Stimulated activated CD4-positive, alpha-beta T cell treated with anti-CD3 and anti-CD28 coated beads, TNF-alpha, amount 100 ng/mL, for 24 hours (primary cell): Measurements from ENCODE around the gene NFATC1.

Experiments used
- DNase-seq, 3 experiments: peaks; one replicate each; pipeline ENCODE4 v3.0.0-alpha.2; 2020; ENCODE audit warnings: low read depth in 3 of 3

Gene NFATC1

DNA sequence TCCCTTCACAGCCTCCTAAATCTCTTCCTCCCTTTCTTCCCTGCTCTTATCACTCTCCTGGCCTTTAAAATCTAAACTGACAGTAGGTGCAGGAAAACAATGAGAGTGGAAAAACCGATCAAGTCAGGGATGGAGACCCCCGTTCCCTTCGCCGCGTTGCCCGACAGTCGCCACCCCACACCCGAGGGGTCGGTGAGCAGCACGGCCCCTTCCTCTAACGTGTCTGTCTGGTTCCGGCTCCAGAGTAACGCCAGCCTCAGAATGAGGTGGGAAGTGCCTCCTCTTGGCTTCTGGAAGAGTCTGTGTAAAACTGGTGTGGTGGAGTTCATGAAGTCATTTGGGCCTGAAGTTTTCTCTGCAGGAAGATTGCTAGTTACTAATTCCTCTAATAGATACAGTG is 138.6 kb downstream of the NFATC1 start:
- no peak for DNase-seq

DNA sequence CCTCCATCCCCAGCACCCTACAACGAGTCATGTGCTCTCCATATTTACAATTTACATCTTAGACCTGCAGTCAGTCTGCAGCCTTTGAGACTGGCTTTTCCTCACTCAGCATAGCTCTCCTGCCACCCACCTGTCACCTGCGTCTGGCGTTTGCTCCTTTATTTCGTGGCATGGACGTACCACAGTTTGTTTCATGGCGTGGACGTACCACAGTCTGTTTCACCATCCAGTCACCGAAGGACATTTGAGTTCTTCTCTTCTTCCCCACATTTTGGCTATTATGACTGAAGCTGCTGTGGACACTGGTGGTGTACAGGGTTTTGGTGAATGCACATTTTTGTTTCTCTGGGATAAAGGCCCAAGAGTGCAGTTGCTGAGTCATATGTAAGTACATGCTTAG is 142.0 kb downstream of the NFATC1 start:
- DNase-seq, result no peak

- no peak for DNase-seq
Observed at GRCh38 chr18:79538635-79539034, 142.9 kb downstream of the NFATC1 start.

GRCh38 chr18:79540161-79540903 is 144.6 kb downstream of the NFATC1 start:
- no peak for DNase-seq

DNA sequence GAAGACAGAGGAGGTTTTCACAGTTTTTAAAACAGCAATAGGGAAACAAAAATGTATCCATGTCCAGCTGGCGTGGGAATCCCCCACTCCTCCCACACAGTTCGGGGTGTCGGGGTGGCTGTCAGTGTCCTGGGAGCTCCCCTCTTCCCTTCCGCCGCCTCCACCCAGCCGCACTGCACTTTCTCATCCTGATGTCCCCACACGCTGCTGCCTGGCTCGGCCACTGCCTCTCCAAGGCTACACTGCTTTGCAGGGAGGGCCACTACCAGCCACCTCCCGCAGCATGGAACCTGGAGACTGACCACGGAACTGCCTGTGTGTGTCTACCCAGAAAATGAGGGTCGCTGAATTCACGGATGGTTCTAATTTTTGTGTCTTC is 145.2 kb downstream of the NFATC1 start:
- DNase-seq, result no peak

DNA sequence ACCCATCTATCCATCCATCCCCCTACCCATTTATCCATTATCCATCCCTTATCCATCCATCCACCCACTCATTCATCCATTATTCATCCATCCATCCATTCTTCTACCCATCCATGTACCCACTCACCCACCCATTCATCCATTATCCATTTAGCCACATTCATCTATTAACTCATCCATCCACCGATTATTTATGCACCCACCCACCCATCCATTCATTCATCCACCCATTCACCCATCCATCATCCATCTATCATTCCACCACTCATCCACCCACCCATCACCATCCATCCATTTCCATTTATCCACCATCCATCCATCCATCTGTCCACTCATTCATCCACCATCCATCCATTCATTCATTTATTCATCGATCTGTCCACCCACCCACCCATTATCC is 146.5 kb downstream of the NFATC1 start:
- DNase-seq, result no peak

DNA sequence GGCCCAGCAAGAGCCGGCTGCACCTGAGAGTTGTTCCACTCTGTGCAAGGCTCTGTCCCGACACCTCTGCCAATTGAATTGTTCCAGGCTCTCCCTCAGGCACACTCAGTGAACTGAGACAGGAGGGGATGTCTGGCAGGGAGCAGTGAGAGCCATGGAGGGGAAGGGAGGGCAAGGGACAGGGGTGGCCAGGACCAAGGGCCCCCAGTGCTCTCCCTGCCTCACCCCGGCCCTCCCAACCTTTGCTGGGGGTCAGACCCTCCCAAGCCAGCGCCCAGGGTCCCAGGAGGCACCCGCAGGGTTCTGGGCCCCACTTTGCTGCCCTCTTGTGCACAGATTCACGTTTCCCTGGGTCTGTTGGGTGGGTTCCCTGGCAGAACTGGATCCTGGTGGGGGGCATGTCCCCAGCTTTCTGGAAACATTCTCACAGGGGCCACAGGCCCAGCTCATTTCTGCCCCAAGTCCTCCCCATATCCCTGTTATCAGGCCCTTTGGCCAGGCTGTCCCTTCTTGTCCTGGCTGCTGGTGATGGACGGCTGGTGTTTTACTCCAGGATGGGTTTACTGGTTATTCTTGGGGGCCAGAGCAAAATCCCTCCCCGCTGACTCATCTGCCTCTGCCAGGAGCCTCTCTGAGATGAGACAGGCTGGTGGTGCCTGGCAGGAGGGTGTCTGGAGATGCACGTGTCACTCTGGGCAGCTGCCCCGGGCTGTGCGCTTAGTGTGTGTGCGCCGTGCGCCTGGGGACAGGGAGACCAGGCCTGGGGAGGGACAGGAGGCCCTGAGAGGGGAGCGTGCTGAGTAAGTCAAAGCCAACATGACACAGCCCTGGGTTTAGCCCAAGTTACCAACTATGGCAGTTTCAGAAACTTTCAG is 147.4 kb downstream of the NFATC1 start:
- DNase-seq, result no peak

GRCh38 chr18:79543861-79544385 is 148.2 kb downstream of the NFATC1 start:
- DNase-seq, result no peak

- DNase-seq, result no peak
Observed at GRCh38 chr18:79544386-79544963, 148.7 kb downstream of the NFATC1 start.

DNA sequence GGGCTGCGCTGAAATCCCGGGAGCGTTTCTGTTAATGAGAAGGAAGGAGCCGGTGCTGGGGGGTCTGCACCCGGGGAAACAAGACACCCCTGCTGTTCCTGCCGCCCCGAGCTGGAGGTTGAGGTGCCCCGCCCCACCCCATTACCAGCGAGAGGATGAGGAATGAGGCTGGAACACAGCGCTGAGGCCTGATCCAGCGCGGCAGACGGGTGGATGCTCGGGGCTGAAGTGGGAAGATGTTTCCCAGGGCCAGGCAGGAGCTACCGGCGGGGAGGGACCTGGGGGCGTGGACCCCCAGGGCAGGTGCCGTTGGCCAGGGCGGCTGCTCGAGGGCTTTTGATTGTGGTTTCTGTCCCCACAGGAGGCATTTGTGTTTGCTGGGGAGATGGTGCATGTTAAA is 149.5 kb downstream of the NFATC1 start:
- DNase-seq, result no peak

GRCh38 chr18:79545736-79546171 is 150.0 kb downstream of the NFATC1 start:
- no peak for DNase-seq

DNA sequence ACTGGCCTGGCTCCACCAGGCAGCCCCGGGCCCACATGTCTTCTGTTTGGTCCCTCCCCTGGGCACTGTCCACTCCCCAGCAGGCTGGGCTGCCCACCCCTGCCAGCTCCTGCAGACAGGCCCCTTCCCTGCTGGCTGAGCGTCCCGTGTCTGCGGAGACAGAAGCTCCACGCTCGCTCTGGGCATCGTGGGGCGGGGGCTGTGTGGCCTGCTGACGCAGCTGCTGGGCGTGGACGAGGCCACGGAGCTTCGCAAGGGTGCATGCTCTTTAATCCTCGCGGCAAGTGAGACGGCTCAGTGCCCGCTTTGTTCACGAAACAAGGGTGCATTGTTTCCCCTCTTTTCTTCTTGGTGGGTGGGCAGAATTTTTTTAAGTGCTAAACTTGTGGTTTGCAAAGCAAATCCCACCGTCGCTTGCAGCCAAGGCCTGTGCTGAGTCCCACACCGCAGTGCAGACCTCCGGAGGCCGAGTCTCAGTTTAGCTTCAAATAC is 151.1 kb downstream of the NFATC1 start:
- DNase-seq, result no peak

DNA sequence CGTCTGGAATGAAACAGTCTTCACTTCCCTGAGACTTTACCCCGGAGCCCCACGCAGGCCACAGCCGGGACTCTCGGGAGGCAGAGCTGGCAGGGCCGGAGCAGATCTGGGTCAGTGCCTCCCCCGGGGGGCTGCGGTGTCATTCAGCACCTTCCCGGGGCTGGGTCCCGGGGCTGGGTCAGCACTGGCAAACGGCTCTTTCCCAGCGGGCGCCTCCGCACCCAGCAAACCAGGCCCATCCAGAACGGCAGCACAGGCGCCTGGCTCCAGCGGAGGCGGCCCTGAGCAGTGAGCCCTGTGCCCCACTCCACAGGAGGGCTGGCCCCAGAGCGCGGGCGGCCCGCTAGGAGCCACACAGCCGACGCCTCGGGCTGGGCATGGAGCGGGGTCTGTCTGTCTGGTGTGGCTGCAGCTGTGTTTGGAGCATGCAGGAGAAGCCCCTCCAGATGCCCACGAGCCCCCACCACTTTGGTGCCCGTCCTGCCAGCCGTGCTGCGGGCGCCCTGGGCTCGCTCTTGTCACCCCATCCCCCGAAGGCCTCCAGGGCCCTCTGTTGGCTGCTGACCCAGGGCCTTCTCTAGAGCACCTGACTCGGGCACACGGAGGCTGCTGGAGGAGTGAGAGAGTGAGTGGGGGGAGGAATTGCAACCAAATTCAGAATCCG is 151.8 kb downstream of the NFATC1 start:
- DNase-seq, result no peak

GRCh38 chr18:79548077-79548450 is 152.3 kb downstream of the NFATC1 start:
- DNase-seq, result no peak

DNA sequence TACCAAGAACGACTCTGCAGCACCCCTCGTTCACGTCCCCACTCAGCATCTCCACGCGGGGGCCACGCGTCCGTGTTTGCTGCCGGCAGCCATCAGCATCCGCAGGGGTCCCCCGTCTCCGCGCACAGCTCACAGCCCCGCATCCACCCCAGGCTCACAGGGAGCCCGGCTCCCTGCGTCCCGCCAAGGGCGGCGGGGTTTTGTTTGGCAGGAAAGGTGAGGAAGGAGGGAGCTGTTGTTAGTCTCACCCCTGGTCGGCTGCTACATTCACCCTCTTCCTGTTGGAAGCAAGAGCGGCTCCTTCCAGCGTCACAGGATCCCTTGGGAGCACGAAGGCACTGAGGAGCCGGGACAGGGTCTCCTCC is 152.9 kb downstream of the NFATC1 start:
- no peak for DNase-seq

DNA sequence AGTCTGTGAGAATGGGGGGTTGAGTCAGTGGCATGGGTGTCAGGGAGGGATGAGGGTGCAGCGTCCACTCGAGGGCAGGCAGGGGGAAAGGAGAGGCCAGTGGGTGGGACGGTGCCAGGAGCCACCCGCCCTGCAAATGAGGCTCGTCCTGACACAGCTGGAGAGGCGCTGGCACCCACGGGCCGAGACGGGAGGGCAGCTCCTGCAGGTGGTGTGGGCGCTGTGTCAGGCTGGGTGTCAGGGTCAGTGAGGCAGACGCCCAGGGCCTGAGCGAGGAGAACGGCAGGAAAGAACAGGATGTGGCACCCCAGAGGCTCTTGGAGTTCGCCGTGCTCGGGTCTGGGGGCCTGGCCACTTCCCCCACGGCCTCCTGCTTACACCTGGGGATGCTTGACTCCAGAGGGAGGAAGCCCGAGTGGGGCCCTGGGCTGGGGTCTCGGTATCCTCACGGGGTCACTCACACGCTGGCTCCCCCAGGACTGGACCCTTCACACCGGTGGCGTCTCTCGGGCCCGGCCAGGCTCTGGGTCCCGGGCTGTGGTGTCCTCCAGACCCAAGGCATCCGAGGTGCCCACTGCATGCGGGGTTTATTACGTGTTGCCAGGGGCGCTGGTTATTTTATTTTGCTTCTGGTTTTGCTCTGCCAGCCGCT is 153.4 kb downstream of the NFATC1 start:
- DNase-seq, result no peak

DNA sequence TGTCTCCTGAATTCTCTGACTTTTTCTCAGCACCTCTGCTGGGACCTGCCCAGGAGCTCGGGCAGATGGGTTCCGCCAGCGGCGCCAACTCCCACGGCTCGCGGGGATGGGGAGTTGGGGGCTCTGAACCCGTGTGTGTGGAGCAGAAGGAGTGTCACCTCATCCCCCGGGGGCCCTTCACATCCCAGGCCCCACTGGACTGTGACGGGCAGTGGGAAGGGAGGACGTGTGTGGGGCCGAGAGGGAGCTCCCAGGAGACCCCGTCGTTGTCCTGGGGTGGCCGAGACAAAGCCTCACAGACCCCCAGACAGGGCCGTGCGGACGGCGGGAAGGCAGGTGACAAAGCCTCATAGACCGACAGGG is 153.9 kb downstream of the NFATC1 start:
- no peak for DNase-seq

- no peak for DNase-seq
Observed at GRCh38 chr18:79552140-79552631, 156.5 kb downstream of the NFATC1 start.

GRCh38 chr18:79552696-79553095 is 157.0 kb downstream of the NFATC1 start:
- DNase-seq, result no peak

- DNase-seq, result no peak
Observed at GRCh38 chr18:79553154-79553553, 157.4 kb downstream of the NFATC1 start.

- no peak for DNase-seq
Observed at GRCh38 chr18:79553696-79554095, 158.0 kb downstream of the NFATC1 start.
